Measurements from ENCODE around the gene POLR2F.
"Not testable (repeated sequence)": the region's sequence is repeated elsewhere in the genome, so short reads cannot be mapped to it uniquely, and the experiment has no call there.

POLR2F gene

GRCh38 chr22:37925767-37926166, 27.7 kb upstream of the POLR2F start:
- DNase-seq = no peak

- DNase-seq = no peak
Measured at GRCh38 chr22:37926358-37926757, 27.1 kb upstream of the POLR2F start.

- no peak for DNase-seq
Measured at GRCh38 chr22:37926771-37927636, 26.5 kb upstream of the POLR2F start.

- DNase-seq = no peak
Measured at GRCh38 chr22:37927637-37927936, 25.9 kb upstream of the POLR2F start.

- DNase-seq = no peak
Measured at GRCh38 chr22:37929390-37929789, 24.1 kb upstream of the POLR2F start.

- peak; percentile 9 for DNase-seq
Measured at GRCh38 chr22:37930270-37930951, 23.1 kb upstream of the POLR2F start.

GRCh38 chr22:37930952-37931440, 22.5 kb upstream of the POLR2F start:
- no peak for DNase-seq

- DNase-seq = peak; percentile 50
Measured at GRCh38 chr22:37931893-37932389, 21.6 kb upstream of the POLR2F start.

GRCh38 chr22:37932401-37932800, 21.1 kb upstream of the POLR2F start:
- no peak for DNase-seq

- DNase-seq = no peak
Measured at GRCh38 chr22:37932821-37933578, 20.5 kb upstream of the POLR2F start.

- DNase-seq = peak; percentile 86
Measured at GRCh38 chr22:37933711-37934376, 19.7 kb upstream of the POLR2F start.

GRCh38 chr22:37940698-37941376, 12.7 kb upstream of the POLR2F start:
- DNase-seq = no peak

GRCh38 chr22:37942133-37942532, 11.4 kb upstream of the POLR2F start:
- DNase-seq = no peak

- no peak for DNase-seq
Measured at GRCh38 chr22:37943136-37943824, 10.2 kb upstream of the POLR2F start.

- DNase-seq = no peak
Measured at GRCh38 chr22:37943825-37944198, 9.7 kb upstream of the POLR2F start.

- not testable (repeated sequence) for DNase-seq
Measured at GRCh38 chr22:37944423-37944822, 9.1 kb upstream of the POLR2F start.

- not testable (repeated sequence) for DNase-seq
Measured at GRCh38 chr22:37947142-37947795, 6.2 kb upstream of the POLR2F start.

- DNase-seq = no peak
Measured at GRCh38 chr22:37951305-37951704, 2.2 kb upstream of the POLR2F start.

GRCh38 chr22:37952629-37953028, 870 bp upstream of the POLR2F start:
- not testable (repeated sequence) for DNase-seq

GRCh38 chr22:37953062-37953436, 450 bp upstream of the POLR2F start:
- DNase-seq = no peak

- no peak for DNase-seq
Measured at GRCh38 chr22:37954686-37955085, 1.2 kb downstream of the POLR2F start.
